GM19455 (cell line): ENCODE measurements around the gene HIF3A.
"Not testable (repeated sequence)": the region's sequence is repeated elsewhere in the genome, so short reads cannot be mapped to it uniquely, and the experiment has no call there.

Experiments
- ATAC-seq: cut with Tn5 transposase; IDR thresholded peaks from one replicate; pipeline ENCODE4 v1.9.1; 2021; ENCODE audit not compliant: unreplicated experiment

HIF3A gene

DNA sequence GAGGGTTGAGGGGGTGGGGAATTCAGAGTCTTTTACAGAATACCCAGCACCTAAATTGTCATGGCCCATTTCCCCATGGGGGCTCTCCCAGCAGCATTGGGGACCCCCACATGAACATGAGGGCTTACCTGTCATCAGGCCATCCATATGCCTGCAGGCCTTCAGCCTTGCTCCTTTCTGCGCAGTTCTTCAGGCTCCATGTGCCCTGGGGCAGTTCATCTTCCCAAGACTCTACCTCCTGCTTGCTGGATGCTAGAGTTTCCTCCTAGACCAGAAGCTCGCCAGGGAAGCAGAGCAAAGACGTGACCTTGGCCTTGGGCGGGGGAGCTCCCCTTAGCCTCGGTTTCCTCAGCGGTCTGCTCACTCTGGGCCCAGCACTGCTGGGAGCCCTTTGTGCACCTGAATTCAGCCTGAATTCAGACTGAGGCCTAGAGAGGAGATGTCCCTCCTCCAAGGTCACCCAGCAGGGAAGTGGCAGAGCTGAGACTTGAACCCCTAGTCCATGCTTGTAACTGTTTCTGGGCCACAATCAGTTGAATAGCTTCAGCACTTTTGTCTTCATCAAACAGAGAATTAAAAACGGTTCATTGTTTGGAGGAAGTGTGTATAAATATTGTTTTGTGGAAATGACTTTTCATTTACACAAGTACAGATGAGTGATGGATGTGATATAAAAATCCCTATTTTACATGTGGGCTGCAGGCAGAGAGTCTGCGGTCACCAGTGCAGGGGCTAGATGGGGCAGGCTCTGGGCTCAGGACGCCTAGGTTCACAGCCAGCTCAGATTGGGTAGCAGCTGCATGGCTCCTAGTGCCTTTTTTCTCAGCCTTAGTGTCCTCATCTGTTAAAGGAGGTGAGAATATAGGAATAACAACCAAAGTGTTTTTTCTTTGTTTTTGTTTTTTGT, 59.6 kb downstream of the HIF3A start:
- no peak for ATAC-seq

- ATAC-seq, result no peak
Observed at GRCh38 chr19:46357846-46358583, 61.2 kb downstream of the HIF3A start.

DNA sequence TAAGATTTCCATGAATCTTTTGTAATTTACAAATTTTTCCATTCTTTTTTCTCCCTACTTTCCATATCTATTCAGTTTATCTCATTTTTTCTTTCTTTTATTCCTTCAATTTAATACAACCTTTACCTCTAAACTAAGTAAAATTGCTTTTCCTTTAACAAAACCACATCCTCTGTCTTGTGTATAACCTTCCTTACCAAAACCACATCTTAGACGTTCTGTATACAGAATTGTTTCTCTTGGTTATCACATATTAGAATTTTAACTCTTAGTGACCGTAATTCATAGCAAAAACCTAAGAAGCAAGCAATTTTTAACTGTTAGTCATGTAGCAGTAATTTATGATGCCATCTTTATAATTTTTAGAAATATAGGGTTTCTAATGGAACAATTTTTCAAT, 65.1 kb downstream of the HIF3A start:
- no peak for ATAC-seq

GRCh38 chr19:46364359-46364758, 67.5 kb downstream of the HIF3A start:
- no peak for ATAC-seq

DNA sequence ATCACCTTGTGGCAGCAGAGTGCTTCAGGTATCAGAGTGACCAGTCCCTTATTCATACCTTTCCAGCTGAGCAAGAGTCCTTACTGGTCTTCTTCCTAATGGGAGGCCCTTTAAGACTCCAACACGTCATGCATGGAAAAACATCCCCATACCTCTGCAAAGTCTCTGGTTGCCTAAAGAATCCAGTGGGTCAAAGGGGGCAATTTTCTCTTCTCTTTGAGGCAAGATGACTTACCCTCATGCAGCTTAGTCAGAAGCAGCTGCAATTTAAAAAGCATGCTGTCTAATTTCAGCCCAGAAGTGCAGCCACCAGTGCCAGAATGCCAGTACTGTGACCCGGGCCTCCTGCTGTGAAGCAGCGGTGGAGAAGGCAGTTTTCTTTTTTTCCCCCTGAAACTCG, 68.7 kb downstream of the HIF3A start:
- ATAC-seq, result no peak

GRCh38 chr19:46366620-46367292, 69.9 kb downstream of the HIF3A start:
- no peak for ATAC-seq

DNA sequence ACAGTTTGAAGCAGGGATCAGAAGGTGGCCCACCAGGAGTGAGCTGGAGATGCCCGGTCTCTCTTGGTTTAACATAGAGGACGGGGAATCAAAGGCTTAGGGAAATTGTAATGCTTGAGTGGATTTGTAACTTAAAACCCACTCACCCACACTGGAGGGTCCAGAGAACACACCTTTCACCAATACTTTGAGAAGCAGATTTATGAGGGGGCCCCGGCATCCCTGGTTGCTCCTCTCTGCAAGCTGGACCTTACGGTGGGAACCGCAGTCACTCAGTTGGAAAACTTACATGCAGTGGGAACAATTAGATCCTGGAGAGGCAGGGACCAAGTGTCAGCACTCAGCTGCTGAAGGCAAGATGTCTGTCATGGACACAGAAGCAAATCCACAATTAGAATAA, 70.6 kb downstream of the HIF3A start:
- ATAC-seq, result no peak

DNA sequence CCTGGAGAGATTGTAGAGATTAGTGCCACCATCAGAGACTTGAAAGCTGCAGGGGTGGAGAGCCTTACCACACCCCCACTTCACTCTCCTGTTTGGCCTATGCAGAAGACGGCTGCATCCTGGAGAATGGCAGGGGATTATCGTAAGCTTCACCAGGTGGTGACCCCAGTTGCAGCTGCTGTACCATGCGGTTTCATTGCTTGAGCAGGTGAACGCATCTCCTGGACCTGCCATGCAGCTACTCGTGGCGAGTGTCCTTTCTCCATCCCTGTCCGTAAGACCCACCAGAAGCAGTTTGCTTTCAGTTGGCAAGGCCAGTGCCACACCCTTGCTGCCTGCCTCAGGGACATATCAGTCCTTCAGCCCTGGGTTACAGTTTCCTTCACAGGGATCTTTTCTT, 71.3 kb downstream of the HIF3A start:
- no peak for ATAC-seq

DNA sequence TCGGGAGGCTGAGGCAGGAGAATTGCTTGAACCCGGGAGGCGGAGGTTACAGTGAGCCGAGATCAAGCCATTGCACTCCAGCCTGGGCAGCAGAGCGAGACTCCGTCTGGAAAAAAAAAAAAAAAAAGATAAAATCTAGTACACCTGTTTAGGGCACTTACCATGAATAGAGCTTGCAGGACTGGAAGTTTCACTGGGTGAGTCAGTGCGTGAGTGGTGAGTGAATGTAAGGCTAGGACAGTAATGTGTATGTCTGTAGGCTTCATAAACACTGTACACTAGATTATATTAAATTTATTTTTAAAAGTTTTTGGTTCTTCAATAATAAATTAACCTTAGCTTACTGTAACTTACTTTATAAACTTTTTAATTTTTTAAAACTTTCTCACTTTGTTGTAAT, 73.0 kb downstream of the HIF3A start:
- ATAC-seq, result no peak

DNA sequence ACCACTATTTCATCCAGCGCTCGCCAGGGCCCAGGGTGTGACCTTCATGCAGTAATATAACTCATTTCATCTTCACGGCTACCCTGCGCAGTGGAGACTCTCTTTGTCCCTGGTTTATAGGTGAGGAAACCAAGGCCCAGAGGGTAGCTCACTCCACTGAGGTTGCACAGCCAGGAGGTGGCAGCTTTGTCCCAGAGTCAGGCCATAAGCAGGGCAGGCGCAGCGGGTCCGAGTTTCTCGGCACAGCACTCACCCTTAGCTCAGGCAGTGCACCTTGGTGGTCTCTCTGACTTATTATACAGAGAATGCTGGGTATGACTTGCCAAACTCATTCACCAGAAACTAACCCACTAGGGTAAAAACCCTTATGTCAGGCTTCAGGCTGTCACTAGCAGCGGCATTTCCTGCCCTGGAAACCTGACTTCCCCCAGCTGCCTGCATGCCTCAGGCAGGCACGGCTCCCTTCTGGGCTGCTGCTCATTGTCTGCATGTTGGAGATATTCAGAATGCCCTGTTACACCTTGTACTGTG, 74.6 kb downstream of the HIF3A start:
- no peak for ATAC-seq

DNA sequence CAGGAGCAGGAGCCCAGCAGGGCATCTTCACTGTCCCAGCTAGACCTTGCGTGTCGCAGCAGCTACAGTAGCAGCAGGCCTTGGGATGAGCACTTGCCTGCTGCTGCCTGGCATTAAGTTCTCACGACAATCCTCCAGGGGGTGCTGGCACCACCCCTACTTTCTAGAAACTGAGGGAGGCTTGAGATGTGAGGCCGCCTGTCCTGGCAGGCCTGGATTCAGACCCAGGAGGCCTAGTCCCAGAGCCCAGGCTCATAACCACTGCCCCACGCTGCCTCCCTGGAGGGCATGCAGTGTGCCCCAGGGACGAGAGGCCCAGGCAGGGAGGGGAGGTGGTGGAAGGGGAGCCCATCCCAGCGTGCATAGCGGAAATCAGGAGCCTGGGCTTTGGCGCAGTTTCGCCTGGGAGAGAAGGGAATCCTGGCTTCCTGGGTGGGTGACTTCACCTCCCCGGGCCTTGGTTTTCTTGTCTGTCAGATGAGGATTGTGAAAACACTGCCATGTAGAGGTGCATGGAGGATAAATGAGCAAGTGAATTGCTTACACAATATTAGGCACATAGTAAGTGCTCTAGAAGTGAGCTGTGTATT, 76.2 kb downstream of the HIF3A start:
- no peak for ATAC-seq

GRCh38 chr19:46373491-46374359, 76.9 kb downstream of the HIF3A start:
- no peak for ATAC-seq

DNA sequence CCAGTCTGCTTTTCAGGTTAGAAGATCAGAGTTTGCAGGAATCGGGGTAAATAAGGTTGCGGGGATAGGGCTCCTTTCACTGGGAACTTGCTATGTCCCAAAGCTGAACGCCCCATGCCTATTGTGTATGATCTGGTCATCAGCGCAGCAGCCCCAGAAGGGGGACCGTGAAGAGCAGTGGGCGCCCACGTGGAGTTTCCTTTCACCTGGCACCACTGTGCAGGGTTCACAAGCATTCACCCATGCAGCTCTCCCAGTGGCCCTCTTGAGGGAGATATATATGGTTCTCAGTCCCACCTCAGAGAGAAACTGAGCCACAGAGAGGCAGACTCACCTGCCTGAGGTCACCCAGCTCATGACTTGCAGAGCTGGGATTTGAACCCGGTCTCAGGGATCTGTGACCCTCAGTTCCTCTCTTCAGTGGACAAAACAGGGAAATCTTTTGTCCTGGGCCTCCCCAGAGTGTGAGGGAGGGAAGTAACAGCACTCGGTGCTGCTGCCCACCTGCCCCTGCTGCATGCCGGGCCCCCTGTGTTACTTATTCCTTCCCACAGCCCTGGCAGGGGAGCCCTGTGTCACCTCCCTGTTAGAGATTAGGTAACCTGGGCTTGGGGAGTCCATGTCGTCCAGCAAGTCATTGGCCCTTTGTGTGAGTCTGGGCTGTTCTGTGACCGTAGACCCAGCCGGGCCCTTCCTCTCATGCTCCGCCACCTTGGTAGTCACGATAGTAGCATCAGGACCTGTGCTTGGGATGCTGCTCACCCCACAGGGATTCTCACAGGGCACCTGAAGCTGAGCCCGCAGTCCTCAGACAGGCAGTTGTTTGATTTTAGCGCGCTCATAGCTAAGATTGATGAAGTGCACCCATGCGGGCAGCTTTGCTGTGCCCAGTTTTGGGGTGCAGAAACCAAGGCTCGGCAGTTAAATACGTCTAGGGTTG, 78.0 kb downstream of the HIF3A start:
- no peak for ATAC-seq

- ATAC-seq, result not testable (repeated sequence)
Observed at GRCh38 chr19:46375476-46376067, 78.7 kb downstream of the HIF3A start.

DNA sequence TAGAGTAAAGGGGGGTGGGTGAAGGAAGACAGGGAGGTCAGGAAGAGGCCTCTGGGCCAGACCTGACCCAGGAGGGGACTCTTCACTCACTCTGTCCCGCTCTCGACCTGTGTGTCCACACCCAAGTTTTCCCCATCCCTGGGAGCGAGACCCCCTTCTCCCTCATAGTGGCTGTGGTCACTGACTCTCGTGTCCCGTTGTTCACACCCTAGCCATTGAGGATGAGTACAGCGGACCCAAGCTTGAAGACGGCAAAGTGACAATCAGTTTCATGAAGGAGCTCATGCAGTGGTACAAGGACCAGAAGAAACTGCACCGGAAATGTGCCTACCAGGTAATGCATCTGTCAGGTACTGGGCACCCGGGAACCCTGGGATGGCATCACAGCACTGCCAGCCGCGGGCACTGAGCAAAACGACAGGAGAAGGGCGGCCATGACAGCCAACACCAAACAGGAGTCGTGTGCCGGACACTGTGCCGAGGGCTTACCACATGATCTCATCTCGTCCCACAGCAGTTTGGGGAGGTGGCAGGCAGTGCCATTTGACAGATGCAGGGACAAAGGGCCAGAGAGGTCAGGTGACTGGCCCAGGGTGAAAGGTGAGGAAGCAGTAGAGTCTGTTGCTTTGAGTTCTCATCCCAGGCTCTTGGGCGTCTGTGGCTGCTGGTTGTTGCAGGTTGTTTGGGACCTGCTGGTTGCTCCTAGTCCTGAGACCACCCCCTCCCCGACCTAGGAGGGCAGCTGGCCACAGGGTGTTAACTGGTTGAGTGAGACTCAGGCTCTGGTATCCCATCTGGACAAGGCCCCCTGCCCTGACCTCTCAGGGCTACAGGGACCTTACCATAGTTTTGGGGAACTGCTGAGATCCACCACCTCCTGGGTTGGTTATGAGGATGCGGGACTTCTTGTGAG, 79.7 kb downstream of the HIF3A start:
- no peak for ATAC-seq

- no peak for ATAC-seq
Observed at GRCh38 chr19:46378268-46378667, 81.4 kb downstream of the HIF3A start.

DNA sequence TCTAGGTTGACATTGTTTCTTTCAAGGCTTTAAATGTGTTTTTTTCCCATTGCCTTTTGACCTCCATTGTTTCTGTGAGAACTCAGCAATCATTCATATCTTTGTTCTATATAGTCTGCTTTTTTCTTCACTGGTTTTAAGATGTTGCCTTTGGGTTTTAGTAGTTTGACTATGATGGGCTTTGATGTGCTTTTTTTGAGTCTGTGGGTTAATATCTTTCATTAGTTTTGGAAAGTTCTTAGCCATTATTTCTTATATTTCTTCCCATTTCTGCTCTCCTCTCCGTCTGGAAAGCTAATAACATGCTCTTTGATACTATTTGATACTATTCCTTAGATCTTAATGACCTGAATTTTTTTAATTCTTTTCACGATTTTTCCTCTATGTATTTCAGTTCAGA, 83.8 kb downstream of the HIF3A start:
- ATAC-seq, result no peak

DNA sequence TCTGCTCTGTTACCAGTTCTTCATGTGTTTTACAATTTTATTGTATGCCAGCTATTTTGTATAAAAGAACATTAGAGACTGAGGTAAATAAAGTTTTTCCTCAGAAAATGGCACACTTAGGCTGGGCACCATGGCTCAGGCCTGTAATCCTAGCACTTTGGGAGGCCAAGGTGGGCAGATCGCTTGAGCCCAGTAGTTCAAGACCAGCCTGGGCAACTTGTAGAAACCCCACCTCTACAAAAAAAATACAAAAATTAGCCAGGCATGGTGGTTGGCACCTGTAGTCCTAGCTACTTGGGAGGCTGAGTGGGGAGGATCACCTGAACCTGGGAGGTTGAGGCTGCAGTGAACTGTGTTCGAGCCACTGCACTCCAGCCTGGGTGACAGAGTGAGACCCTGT, 84.5 kb downstream of the HIF3A start:
- no peak for ATAC-seq
